MM.1S (cell line): ENCODE data around the gene KLF18.

Experiments used
- CTCF ChIP-seq: fragments of 300-600 bp; sonication (generic); IDR thresholded peaks from 2 replicates; pipeline ENCODE4 v1.5.1; 2016; ENCODE audit warnings: antibody characterized with exemption, low read length, mixed read lengths
- EZH2 ChIP-seq: fragments of 300-600 bp; sonication (generic); optimal IDR thresholded peaks from 2 replicates; pipeline ENCODE3; 2017; ENCODE audit warnings: low read depth, mild to moderate bottlenecking, antibody characterized with exemption, low read length, mixed read lengths
- EZH2phosphoT487 ChIP-seq: fragments of 300-600 bp; sonication (generic); IDR thresholded peaks from 2 replicates; pipeline ENCODE4 v1.6.1; 2018; ENCODE audit warnings: antibody characterized with exemption, low read length

GRCh38 chr1:44119525-44119924 lies 21.9 kb downstream of the KLF18 start:
- TF ChIP-seq EZH2phosphoT487 (no peak), EZH2 (no peak), CTCF (no peak)
